ENCODE measurements around the gene DRD3. TPM values are rescaled to one million over a fixed set of nuclear protein-coding genes. Genes with fewer than 3 reads are reported as not detected.

Gene DRD3
- total and polyA plus RNA-seq, 2 experiments from 2014 or later = 0.21 to 0.65 TPM

- Histone ChIP-seq H3K4me2 (peak overlapping the region; percentile 71), H3K27ac (ENCODE audit: low read depth) (no peak overlapping the region), H3K9me2 (ENCODE audit: insufficient read depth) (no peaks in the 10 kb centered on the region), H3K79me2 (replicated peaks; ENCODE audit: insufficient read depth) (no peaks in the 10 kb centered on the region), H3K4me1 (ENCODE audit: insufficient read depth) (peaks cover 46% of the 10 kb centered on the region), H3K27me3 (ENCODE audit: insufficient read depth) (no peaks in the 10 kb centered on the region), H2AFZ (peak overlapping the region; percentile 14; the same call in 1 of the 2 replicates), H3K4me3 (peak overlapping the region; percentile 28), H3F3A (replicated peaks; ENCODE audit: low read depth) (no peaks in the 10 kb centered on the region), H4K20me1 (replicated peaks; ENCODE audit: insufficient read depth) (no peaks in the 10 kb centered on the region), H3K36me3 (ENCODE audit: insufficient read depth) (no peaks in the 10 kb centered on the region)
- ATAC-seq (no peak), DNase-seq (ENCODE audit: low spot score) (no peak)
- Mint-ChIP-seq H3K4me1 (peaks cover 47% of the 10 kb centered on the region), H3K36me3 (ENCODE audit: low read depth) (no peaks in the 10 kb centered on the region), H3K4me3 (no peak overlapping the region), H3K27me3 (ENCODE audit: insufficient read depth, low read depth, poor library complexity) (no peaks in the 10 kb centered on the region), H3K27ac (no peak overlapping the region), H3K9me3 (peaks cover 3% of the 10 kb centered on the region; the same call in 1 of the 3 replicates)
- TF ChIP-seq NANOG (IDR thresholded peaks at IDR 0.05; ENCODE audit: borderline replicate concordance) (0 out of 2 replicates have a peak, but pooled peaks have one; percentile 21), ZNF114 (CRISPR knock-in tag; IDR thresholded peaks at IDR 0.05) (no peak)
Measured at GRCh38 chr3:114176890-114177289, 2.0 kb downstream of the DRD3 start.

GRCh38 chr3:114176487-114176886 is 2.4 kb downstream of the DRD3 start:
- Histone ChIP-seq H3K27ac (ENCODE audit: low read depth) (no peak overlapping the region), H3K36me3 (ENCODE audit: insufficient read depth) (no peaks in the 10 kb centered on the region)
- H3K27me3 Mint-ChIP-seq (ENCODE audit: insufficient read depth, low read depth, poor library complexity) = no peaks in the 10 kb centered on the region

More at GRCh38 chr3:114176487-114176886, 2.4 kb downstream of the DRD3 start:
- Histone ChIP-seq H4K20me1 (replicated peaks; ENCODE audit: insufficient read depth) (no peaks in the 10 kb centered on the region), H3K79me2 (replicated peaks; ENCODE audit: insufficient read depth) (no peaks in the 10 kb centered on the region), H3K9me2 (ENCODE audit: insufficient read depth) (no peaks in the 10 kb centered on the region), H3K4me2 (peak overlapping the region; percentile 71), H3F3A (replicated peaks; ENCODE audit: low read depth) (no peaks in the 10 kb centered on the region), H3K27me3 (ENCODE audit: insufficient read depth) (no peaks in the 10 kb centered on the region), H2AFZ (peak overlapping the region; percentile 14; the same call in 1 of the 2 replicates), H3K4me1 (ENCODE audit: insufficient read depth) (peaks cover 46% of the 10 kb centered on the region), H3K4me3 (no peak overlapping the region)
- no peak for DNase-seq (ENCODE audit: low spot score)
- Mint-ChIP-seq H3K4me1 (peaks cover 47% of the 10 kb centered on the region), H3K9me3 (peaks cover 3% of the 10 kb centered on the region; the same call in 1 of the 3 replicates), H3K27ac (no peak overlapping the region), H3K36me3 (ENCODE audit: low read depth) (no peaks in the 10 kb centered on the region), H3K4me3 (no peak overlapping the region)
- ATAC-seq = no peak
- TF ChIP-seq EZH2phosphoT487 (IDR thresholded peaks at IDR 0.05; ENCODE audit: unreplicated experiment) (no peak), NANOG (IDR thresholded peaks at IDR 0.05; ENCODE audit: borderline replicate concordance) (no peak), CREB1 (CRISPR knock-in tag; IDR thresholded peaks at IDR 0.05; ENCODE audit: low read depth) (no peak), POLR2AphosphoS5 (IDR thresholded peaks at IDR 0.05; ENCODE audit: low read depth) (no peak), EZH2 (IDR thresholded peaks at IDR 0.05; ENCODE audit: low read depth, unreplicated experiment) (no peak), CTCF (conservative IDR thresholded peaks at IDR 0.05; ENCODE audit: low read depth in 2 of 2) (no peak), ZNF114 (CRISPR knock-in tag; IDR thresholded peaks at IDR 0.05) (no peak), STAT1 (IDR thresholded peaks at IDR 0.05; ENCODE audit: unreplicated experiment) (no peak), ZNF462 (CRISPR knock-in tag; IDR thresholded peaks at IDR 0.05) (no peak), JUNB (IDR thresholded peaks at IDR 0.05; ENCODE audit: unreplicated experiment) (no peak)
